GM12865 (cell line): ENCODE data around the gene PMF1.

Source experiments
- DNase-seq: peaks from one replicate; pipeline ENCODE4 v3.0.0; 2010; ENCODE audit warnings: low read depth
- H3K4me3 ChIP-seq: 2 replicates; pipeline ENCODE4 v1.5.1; 2011; ENCODE audit warnings: mild to moderate bottlenecking, low read depth, low read length, control low read depth
- CTCF ChIP-seq: IDR thresholded peaks from 2 replicates; pipeline ENCODE4 v1.5.1; 2011; ENCODE audit warnings: low read length, control low read depth, low read depth, inconsistent platforms; ENCODE audit not compliant: insufficient read depth; ENCODE audit errors: missing control alignments

PMF1 gene

GRCh38 chr1:156246241-156246780 is 33.5 kb downstream of the PMF1 start:
- no peak for DNase-seq
- no peak for TF ChIP-seq CTCF
- H3K4me3 ChIP-seq, result peak overlapping the region; percentile 78

- no peak for TF ChIP-seq CTCF
- no peak overlapping the region for H3K4me3 ChIP-seq
- no peak for DNase-seq
Observed at GRCh38 chr1:156246781-156247459, 34.1 kb downstream of the PMF1 start.

GRCh38 chr1:156247460-156248322 is 34.9 kb downstream of the PMF1 start, which contains the start of gene PAQR6:
PAQR6 (minus strand) TSS chr1:156248056; CDS start chr1:156246731, 1,325 bp downstream.
- DNase-seq, result no peak
- no peak for TF ChIP-seq CTCF
- no peak within 1 kb of the TSS for H3K4me3 ChIP-seq

DNA sequence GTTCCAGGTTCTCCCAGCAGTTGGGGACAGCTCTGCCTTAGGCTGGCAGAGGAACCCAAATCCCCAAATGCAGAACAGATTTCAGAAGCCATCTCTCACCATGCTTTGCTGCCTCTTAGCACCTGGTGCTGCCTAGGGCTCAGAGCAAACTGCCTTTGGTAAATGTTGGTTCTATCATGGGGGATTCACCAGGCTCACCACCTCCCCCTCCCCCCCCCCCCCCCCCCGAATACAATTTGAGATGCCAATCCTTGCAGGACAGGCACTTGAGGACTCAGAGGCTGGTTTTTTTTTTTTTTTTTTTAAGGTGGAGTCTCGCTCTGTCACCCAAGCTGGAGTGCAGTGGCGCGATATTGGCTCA is 35.5 kb downstream of the PMF1 start:
- no peak overlapping the region for H3K4me3 ChIP-seq
- TF ChIP-seq CTCF, result no peak
- DNase-seq, result no peak

DNA sequence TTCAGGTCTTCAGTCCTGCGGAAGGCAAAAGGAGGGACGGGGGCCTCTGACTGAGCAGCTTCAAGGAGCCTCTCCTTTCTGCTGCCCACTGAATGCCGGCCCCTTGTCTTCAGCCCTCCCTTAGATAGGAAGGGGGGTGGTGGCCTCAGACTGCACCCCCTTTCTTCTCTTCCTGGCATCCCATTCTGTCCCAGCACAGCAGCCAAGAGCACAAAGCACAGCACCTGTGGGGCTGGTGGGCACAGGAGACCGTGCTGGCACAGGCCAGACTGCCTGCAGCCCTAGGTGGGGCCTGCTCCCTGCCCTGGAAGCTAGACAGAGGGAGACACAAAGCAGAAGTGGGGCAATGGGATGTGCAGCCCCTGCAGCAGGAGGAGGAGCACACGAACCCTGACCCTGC is 36.8 kb downstream of the PMF1 start:
- no peak overlapping the region for H3K4me3 ChIP-seq
- TF ChIP-seq CTCF, result no peak
- DNase-seq, result no peak

DNA sequence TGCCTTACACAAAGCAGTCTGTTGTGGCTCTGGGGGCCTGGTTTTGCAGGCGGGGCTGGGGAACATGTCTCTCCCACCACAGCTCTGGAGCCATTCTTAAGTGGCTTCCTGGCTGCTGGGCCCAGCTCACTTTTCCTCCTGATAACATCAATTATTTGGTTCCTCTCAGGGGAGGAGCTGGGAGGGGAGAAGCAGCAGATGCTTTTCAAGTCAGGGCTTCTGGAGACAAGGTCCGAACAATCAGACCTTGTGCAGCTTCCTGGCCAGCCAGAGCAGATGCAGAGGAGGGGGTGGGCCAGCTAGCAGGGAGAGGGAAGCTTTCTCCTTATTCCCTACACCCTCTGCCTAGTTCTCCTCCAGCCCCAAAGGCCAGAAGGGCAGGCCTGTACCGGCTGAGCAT is 38.7 kb downstream of the PMF1 start:
- H3K4me3 ChIP-seq, result no peak overlapping the region
- no peak for DNase-seq
- TF ChIP-seq CTCF, result no peak

DNA sequence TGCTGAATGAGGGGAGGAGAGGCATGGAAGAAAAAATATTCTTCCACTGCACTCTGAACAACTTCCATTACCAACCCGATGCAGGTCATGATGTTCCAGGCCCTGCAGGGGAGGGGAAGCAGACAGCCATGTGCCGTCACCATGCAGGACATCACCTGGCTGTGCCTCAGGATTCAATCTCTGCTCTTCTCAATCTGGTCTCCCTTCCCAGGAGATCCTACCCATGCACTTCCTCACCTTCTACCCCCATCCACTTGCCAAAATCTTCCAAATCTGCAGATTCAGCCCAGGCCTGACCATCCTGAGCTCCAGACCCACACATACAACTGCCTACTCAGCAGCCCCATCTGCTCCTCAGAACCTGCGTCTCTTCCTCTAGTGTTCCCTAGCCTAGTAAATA is 40.8 kb downstream of the PMF1 start:
- no peak for TF ChIP-seq CTCF
- no peak for DNase-seq

More for the DNA sequence above, 40.8 kb downstream of the PMF1 start:
- no peak overlapping the region for H3K4me3 ChIP-seq
